Stomach smooth muscle (tissue), 2 donors: ENCODE data around the gene PSAP.

Experiments used
- H3K27ac ChIP-seq: one replicate; pipeline ENCODE4 v1.7.0; 2013; ENCODE audit warnings: mild to moderate bottlenecking, low read length, inconsistent platforms
- H3K27me3 ChIP-seq, 2 donors: one replicate each; pipeline ENCODE4 v1.7.0; 2013; ENCODE audit warnings: low read length in 2 of 2; ENCODE audit not compliant: insufficient read depth in 2 of 2, control insufficient read depth in 1 of 2
- H3K36me3 ChIP-seq, 2 donors: one replicate each; pipeline ENCODE4 v1.7.0; 2013; ENCODE audit warnings: low read length in 2 of 2; ENCODE audit not compliant: control insufficient read depth in 2 of 2, insufficient read depth in 2 of 2
- H3K4me1 ChIP-seq: one replicate; pipeline ENCODE4 v1.7.0; 2013; ENCODE audit warnings: low read length; ENCODE audit not compliant: control insufficient read depth, insufficient read depth
- H3K4me3 ChIP-seq, 2 donors: one replicate each; pipeline ENCODE4 v1.7.0; 2013; ENCODE audit warnings: low read length in 2 of 2
- H3K9ac ChIP-seq, 2 donors: one replicate each; pipeline ENCODE4 v1.7.0; 2013; ENCODE audit warnings: low read length in 2 of 2, mild to moderate bottlenecking in 1 of 2
- H3K9me3 ChIP-seq, 2 donors: one replicate each; pipeline ENCODE4 v1.7.0; 2013; ENCODE audit warnings: low read length in 2 of 2; ENCODE audit not compliant: control insufficient read depth in 2 of 2
- donor health status: healthy.
- donor health status: Pancreatic carcinoma.

The PSAP gene

GRCh38 chr10:71850021-71850742 lies 869 bp downstream of the PSAP start:
- Histone ChIP-seq H3K27ac (peak overlapping the region; percentile 93), H3K9ac (peak overlapping the region; percentile 93 to 95), H3K4me1 (peaks cover 24% of the 10 kb centered on the region), H3K9me3 (no peaks in the 10 kb centered on the region), H3K27me3 (no peaks in the 10 kb centered on the region), H3K36me3 (no peaks in the 10 kb centered on the region), H3K4me3 (peak overlapping the region; percentile 98 to 99)

- H3K36me3 ChIP-seq = no peaks in the 10 kb centered on the region
- peak overlapping the region in 1 of 2 donors; percentile 98 for H3K4me3 ChIP-seq
- no peaks in the 10 kb centered on the region for H3K9me3 ChIP-seq
- no peak overlapping the region for H3K9ac ChIP-seq
- H3K27ac ChIP-seq = no peak overlapping the region
- no peaks in the 10 kb centered on the region for H3K27me3 ChIP-seq
- H3K4me1 ChIP-seq = peaks cover 24% of the 10 kb centered on the region
Observed at GRCh38 chr10:71849461-71849908, 1.6 kb downstream of the PSAP start.

DNA sequence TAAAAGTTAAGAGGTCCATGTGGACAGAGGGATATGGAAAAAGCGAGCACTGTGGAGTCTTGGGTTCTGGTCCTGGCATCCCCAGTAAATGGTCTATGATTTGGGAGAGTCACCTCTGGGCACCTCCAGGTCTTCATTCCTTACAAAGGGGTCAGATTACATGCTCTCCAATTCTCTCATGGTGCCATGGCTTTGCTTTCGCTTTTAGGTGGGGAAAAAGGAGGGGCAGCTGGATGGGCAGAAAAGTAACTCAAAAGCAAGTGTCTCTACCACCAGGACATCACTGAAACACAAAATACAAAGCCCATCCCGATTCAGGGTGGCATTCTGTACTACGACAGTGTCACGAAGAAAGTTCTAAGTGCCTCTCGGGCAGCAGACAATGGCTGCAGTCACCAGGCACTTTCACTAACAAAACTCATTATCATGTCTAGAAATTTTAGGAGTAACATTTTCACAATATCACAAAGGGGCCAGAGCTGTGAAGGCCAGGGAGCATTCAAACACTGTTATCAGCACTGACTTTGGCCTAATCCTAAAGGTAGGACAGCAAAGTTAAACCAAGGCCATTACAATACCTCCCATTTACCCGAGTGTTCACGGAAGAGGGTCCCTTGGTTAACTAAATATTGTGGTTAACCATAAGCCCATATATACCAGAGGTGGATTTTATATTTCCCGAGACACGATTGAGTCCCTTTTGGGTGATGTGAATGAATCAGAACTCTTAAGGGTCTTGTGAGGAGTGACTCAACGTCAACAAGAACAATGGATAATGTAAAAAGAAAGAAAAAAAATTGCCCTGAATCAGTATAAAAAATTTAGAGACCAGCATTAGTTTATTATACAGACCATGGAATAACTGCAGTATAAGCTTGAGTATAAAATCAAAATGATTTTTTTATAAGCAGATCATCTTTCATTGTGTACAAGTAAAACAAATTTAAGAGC lies 2.5 kb downstream of the PSAP start:
- no peaks in the 10 kb centered on the region for H3K36me3 ChIP-seq
- H3K27ac ChIP-seq = no peak overlapping the region
- peaks cover 24% of the 10 kb centered on the region for H3K4me1 ChIP-seq
- H3K9me3 ChIP-seq = no peaks in the 10 kb centered on the region
- H3K9ac ChIP-seq = no peak overlapping the region
- no peaks in the 10 kb centered on the region for H3K27me3 ChIP-seq
- peak overlapping the region; percentile 27 to 98 for H3K4me3 ChIP-seq

DNA sequence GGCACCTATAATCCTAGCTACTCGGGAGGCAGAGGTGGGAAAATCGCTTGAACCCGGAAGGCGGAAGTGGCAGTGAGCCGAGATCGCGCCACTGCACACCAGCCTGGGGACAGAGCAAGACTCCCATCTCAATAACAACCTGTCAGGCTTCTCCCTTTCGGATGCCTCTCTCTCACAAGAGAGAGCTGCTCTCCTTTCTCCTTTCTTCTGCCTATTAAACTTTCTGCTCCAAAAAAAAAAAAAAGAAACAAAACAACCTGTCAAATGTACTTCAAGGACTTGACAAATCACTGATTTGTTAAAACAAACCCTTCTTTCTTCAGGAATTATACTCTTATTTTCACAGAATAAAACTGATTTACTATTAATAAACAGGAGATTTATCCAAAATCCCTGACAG lies 3.6 kb downstream of the PSAP start:
- no peak overlapping the region for H3K9ac ChIP-seq
- no peaks in the 10 kb centered on the region for H3K27me3 ChIP-seq
- no peaks in the 10 kb centered on the region for H3K36me3 ChIP-seq
- H3K4me3 ChIP-seq = no peak overlapping the region
- no peak overlapping the region for H3K27ac ChIP-seq
- peaks cover 24% of the 10 kb centered on the region for H3K4me1 ChIP-seq
- H3K9me3 ChIP-seq = no peaks in the 10 kb centered on the region

DNA sequence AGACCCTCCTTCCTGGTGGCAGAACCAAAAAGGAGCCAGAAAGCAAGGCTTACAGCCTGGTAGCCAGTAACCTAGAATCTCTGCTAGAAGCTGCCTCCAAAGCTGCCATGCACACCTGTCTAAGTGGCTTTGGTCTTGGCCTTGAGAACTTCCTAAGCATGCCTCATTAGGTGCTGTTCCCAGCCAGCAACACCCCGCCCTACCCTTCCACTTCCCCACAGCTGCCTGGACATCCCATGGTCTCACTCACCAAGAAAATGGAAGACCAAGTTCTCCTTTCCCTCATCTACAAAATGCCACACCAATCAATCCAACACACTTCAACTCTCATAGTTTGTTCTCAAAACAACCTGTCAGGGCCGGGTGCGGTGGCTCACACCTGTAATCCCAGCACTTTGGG lies 4.2 kb downstream of the PSAP start:
- Histone ChIP-seq H3K27me3 (no peaks in the 10 kb centered on the region), H3K9me3 (no peaks in the 10 kb centered on the region), H3K36me3 (no peaks in the 10 kb centered on the region), H3K9ac (no peak overlapping the region), H3K4me3 (no peak overlapping the region), H3K4me1 (peaks cover 24% of the 10 kb centered on the region), H3K27ac (no peak overlapping the region)

DNA sequence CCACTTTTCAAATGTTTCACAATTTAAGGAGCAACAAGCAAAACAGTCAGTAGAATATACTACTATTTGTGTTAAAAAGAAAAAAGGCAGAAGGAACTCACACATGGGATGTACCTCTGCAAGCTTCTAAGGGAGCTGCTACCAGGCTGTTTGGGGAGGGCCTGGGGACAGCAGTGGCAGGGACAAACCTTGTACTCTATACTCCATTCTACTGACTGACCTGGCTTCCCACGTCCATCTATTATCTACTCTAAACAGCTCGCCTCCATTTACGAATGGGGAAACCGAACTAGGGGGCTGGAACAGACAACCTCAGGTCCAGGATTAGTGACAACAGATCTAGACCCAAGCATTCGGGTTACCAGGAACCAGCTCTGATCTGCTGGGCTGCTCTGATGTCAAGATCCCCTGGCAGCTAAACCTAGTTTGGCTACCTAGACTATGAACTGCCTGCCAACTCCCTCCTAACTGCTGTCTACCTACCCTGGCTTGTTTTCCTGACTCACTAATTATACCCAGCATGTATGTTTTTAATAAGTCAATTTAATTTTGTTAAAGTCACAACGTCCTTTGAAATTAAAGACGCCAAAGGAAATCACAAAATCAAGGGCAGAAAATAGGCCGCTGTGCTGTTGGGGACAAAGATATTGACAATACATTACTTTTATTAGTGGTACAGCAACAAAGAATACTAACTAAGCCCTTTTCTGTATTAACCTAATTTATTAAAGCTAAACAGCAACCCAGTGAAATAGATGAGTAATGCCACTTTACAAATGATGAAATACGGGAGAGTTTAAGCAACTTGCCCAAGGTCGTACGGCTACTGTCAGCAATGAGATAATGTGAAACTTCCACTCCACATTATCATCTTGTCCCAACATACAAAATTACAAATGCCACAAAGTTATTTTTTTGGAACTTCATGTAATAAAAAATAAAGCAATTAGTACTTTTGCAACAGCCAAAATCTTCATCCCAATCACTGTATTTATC lies 5.3 kb downstream of the PSAP start:
- Histone ChIP-seq H3K27ac (no peak overlapping the region), H3K4me1 (peaks cover 24% of the 10 kb centered on the region), H3K9ac (no peak overlapping the region)

GRCh38 chr10:71844695-71845094 lies 6.4 kb downstream of the PSAP start:
- Histone ChIP-seq H3K27me3 (no peaks in the 10 kb centered on the region), H3K9ac (no peak overlapping the region), H3K4me1 (peaks cover 24% of the 10 kb centered on the region), H3K4me3 (no peak overlapping the region), H3K36me3 (no peaks in the 10 kb centered on the region), H3K9me3 (no peaks in the 10 kb centered on the region), H3K27ac (no peak overlapping the region)

More for the DNA sequence above, 5.3 kb downstream of the PSAP start:
- Histone ChIP-seq H3K27me3 (no peaks in the 10 kb centered on the region), H3K9me3 (no peaks in the 10 kb centered on the region), H3K4me3 (peak overlapping the region in 1 of 2 donors; percentile 8), H3K36me3 (no peaks in the 10 kb centered on the region)

DNA sequence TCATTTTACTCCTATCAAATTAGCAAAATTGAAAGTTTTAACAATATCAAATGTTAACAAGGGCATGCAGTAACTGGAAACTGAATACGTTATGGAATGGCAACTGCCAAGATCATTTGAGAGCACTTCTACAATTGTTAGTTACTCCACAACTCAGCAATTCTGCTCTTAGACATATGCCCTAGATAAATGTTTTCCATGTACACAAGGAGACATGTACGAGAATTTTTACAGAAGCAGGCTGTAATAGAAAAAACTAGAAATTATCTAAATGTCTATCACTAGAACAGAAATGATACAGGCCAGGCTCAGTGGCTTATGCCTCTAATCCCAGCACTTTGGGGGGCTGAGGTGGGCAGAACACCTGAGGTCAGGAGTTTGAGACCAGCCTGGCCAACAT lies 7.0 kb downstream of the PSAP start:
- no peak overlapping the region for H3K27ac ChIP-seq
- H3K4me3 ChIP-seq = no peak overlapping the region
- no peaks in the 10 kb centered on the region for H3K9me3 ChIP-seq
- no peaks in the 10 kb centered on the region for H3K27me3 ChIP-seq
- no peak overlapping the region for H3K9ac ChIP-seq
- H3K36me3 ChIP-seq = no peaks in the 10 kb centered on the region
- peaks cover 21% of the 10 kb centered on the region for H3K4me1 ChIP-seq

DNA sequence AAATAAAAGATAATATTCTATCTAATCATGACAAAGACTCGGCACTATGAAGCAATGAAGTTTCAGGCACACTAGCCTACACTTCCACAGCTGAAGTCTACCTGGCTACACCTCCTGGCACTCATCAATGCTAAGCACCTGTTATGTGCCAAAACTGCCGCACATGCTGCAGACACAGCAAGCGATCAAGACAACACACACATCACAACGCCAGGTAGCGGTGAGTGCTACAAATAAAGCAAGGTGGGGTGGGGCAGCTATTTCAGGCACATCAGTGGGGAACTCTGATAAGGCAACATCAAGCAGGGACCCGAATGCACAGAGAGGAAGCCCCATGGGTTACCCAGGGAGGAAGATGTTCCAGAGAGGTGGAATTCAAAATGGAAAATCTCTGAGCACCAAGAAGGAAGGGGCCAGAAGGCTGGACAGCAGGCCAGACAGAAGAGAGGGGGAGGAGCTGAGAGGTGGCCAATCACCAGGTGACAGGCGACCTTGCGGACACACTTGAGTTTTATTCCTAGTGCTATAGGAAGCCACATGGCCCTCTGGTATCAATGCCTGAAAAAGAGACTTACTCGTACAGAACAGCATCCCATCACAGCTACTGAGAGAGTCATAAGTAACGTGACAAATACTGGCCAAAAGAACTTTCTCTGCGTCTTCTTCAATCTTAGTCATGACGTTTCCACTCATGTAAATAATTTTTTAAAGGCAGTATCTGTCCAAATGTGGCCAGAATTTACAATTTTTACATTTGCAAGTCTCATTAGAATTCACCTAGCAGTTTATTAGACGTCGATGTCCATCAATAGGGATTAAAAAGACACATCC lies 8.0 kb downstream of the PSAP start:
- peaks cover 19% of the 10 kb centered on the region for H3K4me1 ChIP-seq
- H3K9me3 ChIP-seq = no peaks in the 10 kb centered on the region
- no peak overlapping the region for H3K27ac ChIP-seq
- H3K9ac ChIP-seq = no peak overlapping the region
- H3K36me3 ChIP-seq = no peaks in the 10 kb centered on the region
- no peak overlapping the region for H3K4me3 ChIP-seq
- no peaks in the 10 kb centered on the region for H3K27me3 ChIP-seq
